Neural cell (in vitro differentiated cells): ENCODE results near the gene KCNMB2. TPM values are rescaled to one million over a fixed set of nuclear protein-coding genes. Genes with fewer than 3 reads are reported as not detected.
A peak's percentile ranks its signal among the peaks of the same experiment; 100 is the strongest.

Experiments
- H2AFZ ChIP-seq: fragments of 200-600, 300-800 bp; sonication (generic), shearing (Covaris generic); 2 replicates; pipeline ENCODE4 v1.6.0; 2014; ENCODE audit warnings: low read depth, mild to moderate bottlenecking, antibody characterized with exemption, low read length, moderate library complexity
- H3F3A ChIP-seq: fragments of 200-600 bp; shearing (Covaris generic); 2 replicates; pipeline ENCODE4 v1.6.1; 2016; ENCODE audit warnings: mild to moderate bottlenecking, moderate library complexity, mixed read lengths, antibody characterized with exemption, low read length; ENCODE audit not compliant: insufficient read depth, poor library complexity, severe bottlenecking
- H3K27ac ChIP-seq: fragments of 200-600, 300-800 bp; sonication (generic), shearing (Covaris generic); 2 replicates; pipeline ENCODE4 v1.5.1; 2014; ENCODE audit warnings: mild to moderate bottlenecking, low read length, moderate library complexity
- H3K27me3 ChIP-seq: fragments of 300-800, 200-600 bp; sonication (generic), shearing (Covaris generic); 2 replicates; pipeline ENCODE4 v1.6.0; 2014; ENCODE audit warnings: mild to moderate bottlenecking, low read depth, low read length, moderate library complexity; ENCODE audit not compliant: insufficient read depth
- H3K36me3 ChIP-seq: fragments of 300-800, 200-600 bp; sonication (generic), shearing (Covaris generic); 2 replicates; pipeline ENCODE4 v1.5.1; 2014; ENCODE audit warnings: mild to moderate bottlenecking, antibody characterized with exemption, low read length, moderate library complexity; ENCODE audit not compliant: insufficient read depth
- H3K4me2 ChIP-seq: fragments of 300-800, 200-600 bp; sonication (generic), shearing (Covaris generic); 2 replicates; pipeline ENCODE4 v1.6.0; 2014; ENCODE audit warnings: mild to moderate bottlenecking, low read length
- H3K4me3 ChIP-seq: fragments of 300-800, 200-600 bp; sonication (generic), shearing (Covaris generic); 2 replicates; pipeline ENCODE4 v1.5.1; 2014; ENCODE audit warnings: mild to moderate bottlenecking, low read length, moderate library complexity
- H3K79me2 ChIP-seq: fragments of 200-600 bp; shearing (Covaris generic); replicated peaks from 2 replicates; pipeline ENCODE4 v1.6.0; 2014; ENCODE audit warnings: mild to moderate bottlenecking, low read length, moderate library complexity; ENCODE audit not compliant: insufficient read depth
- H3K9ac ChIP-seq: fragments of 300-800, 200-600 bp; sonication (generic), shearing (Covaris generic); 2 replicates; pipeline ENCODE4 v1.6.1; 2016; ENCODE audit warnings: mild to moderate bottlenecking, low read length, mixed read lengths
- H3K9me2 ChIP-seq: fragments of 200-600 bp; shearing (Covaris generic); 2 replicates; pipeline ENCODE4 v1.6.1; 2016; ENCODE audit warnings: mild to moderate bottlenecking, low read length, mixed read lengths; ENCODE audit not compliant: insufficient read depth
- H3K9me3 ChIP-seq: fragments of 200-600, 300-800 bp; sonication (generic), shearing (Covaris generic); 2 replicates; pipeline ENCODE4 v1.6.1; 2016; ENCODE audit warnings: mild to moderate bottlenecking, mixed run types, low read length, moderate library complexity, mixed read lengths
- H4K20me1 ChIP-seq: fragments of 200-600 bp; shearing (Covaris generic); 2 replicates; pipeline ENCODE4 v1.6.1; 2016; ENCODE audit warnings: mild to moderate bottlenecking, mixed run types; ENCODE audit not compliant: insufficient read depth
- EP300 ChIP-seq: fragments of 450-650 bp; conservative IDR thresholded peaks from 2 replicates; pipeline ENCODE4 v1.6.1; 2014; ENCODE audit warnings: antibody characterized with exemption, mild to moderate bottlenecking, moderate library complexity; ENCODE audit not compliant: poor library complexity, severe bottlenecking
- EZH2 ChIP-seq: fragments of 200-600, 300-800 bp; shearing (Covaris generic), sonication (generic); IDR thresholded peaks from 2 replicates; pipeline ENCODE4 v1.6.1; 2014; ENCODE audit warnings: antibody characterized with exemption, low read length, borderline replicate concordance, mild to moderate bottlenecking; ENCODE audit not compliant: insufficient read depth, poor library complexity, severe bottlenecking
- MXI1 ChIP-seq: fragments of 450-650 bp; conservative IDR thresholded peaks from 2 replicates; pipeline ENCODE4 v1.6.1; 2014; ENCODE audit warnings: antibody characterized with exemption, mild to moderate bottlenecking; ENCODE audit not compliant: poor library complexity, severe bottlenecking
- POLR2AphosphoS5 ChIP-seq: IDR thresholded peaks from 2 replicates; pipeline ENCODE4 v1.6.1; 2012
- RAD21 ChIP-seq: fragments of 450-650 bp; conservative IDR thresholded peaks from 2 replicates; pipeline ENCODE4 v1.6.1; 2014; ENCODE audit warnings: antibody characterized with exemption, mild to moderate bottlenecking, moderate library complexity
- SMC3 ChIP-seq: fragments of 450-650 bp; conservative IDR thresholded peaks from 2 replicates; pipeline ENCODE4 v1.6.1; 2014; ENCODE audit warnings: antibody characterized with exemption, mild to moderate bottlenecking, moderate library complexity; ENCODE audit not compliant: poor library complexity
- TAF1 ChIP-seq: IDR thresholded peaks from 2 replicates; pipeline ENCODE4 v1.6.1; 2012; ENCODE audit warnings: low read depth
- polyA plus RNA-seq: library from polyadenylated mRNA; depleted of rRNA; stranded (reverse); fragments of >200 nt; gene quantifications from 2 replicates; pipeline ENCODE4 v1.2.3, GENCODE V29; 2014
- TF ChIP-seq, protein P1 (sequence below): IDR thresholded peaks from 2 replicates; pipeline ENCODE4 v1.6.1; 2012; ENCODE audit warnings: borderline replicate concordance
- TF ChIP-seq, protein P2 (sequence below): fragments of 450-650 bp; IDR thresholded peaks from 2 replicates; pipeline ENCODE4 v1.5.1; 2014; ENCODE audit warnings: antibody characterized with exemption, mild to moderate bottlenecking, moderate library complexity; ENCODE audit not compliant: poor library complexity, severe bottlenecking

Gene KCNMB2
- polyA plus RNA-seq, 1 donor from 2014 or later: 0.93 TPM

DNA sequence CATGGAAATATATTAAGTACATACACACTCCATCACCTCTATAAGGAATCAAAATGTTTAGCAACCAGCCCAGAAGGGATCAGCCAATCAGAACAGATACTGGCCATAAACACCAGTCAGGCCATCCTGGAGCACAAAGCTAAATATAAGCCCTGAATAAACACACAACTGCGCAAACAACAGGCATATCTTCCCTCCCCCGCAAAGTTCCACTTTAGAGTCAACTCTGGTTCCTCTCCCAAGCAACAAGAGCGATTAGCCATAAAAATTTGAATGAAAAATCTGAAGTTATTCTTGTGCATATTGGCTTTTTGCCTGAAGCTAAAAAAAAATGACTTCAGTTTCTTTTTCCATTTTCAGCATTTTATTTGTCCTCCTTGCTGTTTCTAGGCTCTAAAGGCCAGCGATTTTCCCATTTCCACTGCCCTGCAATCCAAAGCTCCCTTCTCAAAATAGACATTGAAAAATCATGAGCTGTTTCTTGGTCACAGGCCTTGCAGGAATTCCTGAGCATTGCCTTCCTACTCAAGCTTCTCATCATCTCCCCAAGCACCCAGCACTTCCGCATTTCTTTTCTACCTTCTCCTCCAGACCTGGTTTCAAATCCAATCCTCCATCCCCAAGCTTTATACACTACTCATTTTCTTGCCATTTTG lies 287.5 kb downstream of the KCNMB2 start:
- H3K27ac ChIP-seq: peak overlapping the region; percentile 54
- H3K4me2 ChIP-seq: no peak overlapping the region
- no peak overlapping the region for H3K4me3 ChIP-seq
- H3K9me3 ChIP-seq: no peaks in the 10 kb centered on the region
- no peaks in the 10 kb centered on the region for H4K20me1 ChIP-seq
- H3K36me3 ChIP-seq: no peaks in the 10 kb centered on the region
- H3K79me2 ChIP-seq: no peaks in the 10 kb centered on the region
- TF ChIP-seq EZH2: no peak
- no peak for TF ChIP-seq TAF1
- TF ChIP-seq SMC3: no peak
- TF ChIP-seq MXI1: no peak
- TF ChIP-seq RAD21: no peak
- TF ChIP-seq, protein P1, sequence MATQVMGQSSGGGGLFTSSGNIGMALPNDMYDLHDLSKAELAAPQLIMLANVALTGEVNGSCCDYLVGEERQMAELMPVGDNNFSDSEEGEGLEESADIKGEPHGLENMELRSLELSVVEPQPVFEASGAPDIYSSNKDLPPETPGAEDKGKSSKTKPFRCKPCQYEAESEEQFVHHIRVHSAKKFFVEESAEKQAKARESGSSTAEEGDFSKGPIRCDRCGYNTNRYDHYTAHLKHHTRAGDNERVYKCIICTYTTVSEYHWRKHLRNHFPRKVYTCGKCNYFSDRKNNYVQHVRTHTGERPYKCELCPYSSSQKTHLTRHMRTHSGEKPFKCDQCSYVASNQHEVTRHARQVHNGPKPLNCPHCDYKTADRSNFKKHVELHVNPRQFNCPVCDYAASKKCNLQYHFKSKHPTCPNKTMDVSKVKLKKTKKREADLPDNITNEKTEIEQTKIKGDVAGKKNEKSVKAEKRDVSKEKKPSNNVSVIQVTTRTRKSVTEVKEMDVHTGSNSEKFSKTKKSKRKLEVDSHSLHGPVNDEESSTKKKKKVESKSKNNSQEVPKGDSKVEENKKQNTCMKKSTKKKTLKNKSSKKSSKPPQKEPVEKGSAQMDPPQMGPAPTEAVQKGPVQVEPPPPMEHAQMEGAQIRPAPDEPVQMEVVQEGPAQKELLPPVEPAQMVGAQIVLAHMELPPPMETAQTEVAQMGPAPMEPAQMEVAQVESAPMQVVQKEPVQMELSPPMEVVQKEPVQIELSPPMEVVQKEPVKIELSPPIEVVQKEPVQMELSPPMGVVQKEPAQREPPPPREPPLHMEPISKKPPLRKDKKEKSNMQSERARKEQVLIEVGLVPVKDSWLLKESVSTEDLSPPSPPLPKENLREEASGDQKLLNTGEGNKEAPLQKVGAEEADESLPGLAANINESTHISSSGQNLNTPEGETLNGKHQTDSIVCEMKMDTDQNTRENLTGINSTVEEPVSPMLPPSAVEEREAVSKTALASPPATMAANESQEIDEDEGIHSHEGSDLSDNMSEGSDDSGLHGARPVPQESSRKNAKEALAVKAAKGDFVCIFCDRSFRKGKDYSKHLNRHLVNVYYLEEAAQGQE: no peak
- no peak for TF ChIP-seq POLR2AphosphoS5
- TF ChIP-seq, protein P2, sequence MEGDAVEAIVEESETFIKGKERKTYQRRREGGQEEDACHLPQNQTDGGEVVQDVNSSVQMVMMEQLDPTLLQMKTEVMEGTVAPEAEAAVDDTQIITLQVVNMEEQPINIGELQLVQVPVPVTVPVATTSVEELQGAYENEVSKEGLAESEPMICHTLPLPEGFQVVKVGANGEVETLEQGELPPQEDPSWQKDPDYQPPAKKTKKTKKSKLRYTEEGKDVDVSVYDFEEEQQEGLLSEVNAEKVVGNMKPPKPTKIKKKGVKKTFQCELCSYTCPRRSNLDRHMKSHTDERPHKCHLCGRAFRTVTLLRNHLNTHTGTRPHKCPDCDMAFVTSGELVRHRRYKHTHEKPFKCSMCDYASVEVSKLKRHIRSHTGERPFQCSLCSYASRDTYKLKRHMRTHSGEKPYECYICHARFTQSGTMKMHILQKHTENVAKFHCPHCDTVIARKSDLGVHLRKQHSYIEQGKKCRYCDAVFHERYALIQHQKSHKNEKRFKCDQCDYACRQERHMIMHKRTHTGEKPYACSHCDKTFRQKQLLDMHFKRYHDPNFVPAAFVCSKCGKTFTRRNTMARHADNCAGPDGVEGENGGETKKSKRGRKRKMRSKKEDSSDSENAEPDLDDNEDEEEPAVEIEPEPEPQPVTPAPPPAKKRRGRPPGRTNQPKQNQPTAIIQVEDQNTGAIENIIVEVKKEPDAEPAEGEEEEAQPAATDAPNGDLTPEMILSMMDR: no peak
- TF ChIP-seq EP300: no peak
- H3F3A ChIP-seq: peaks cover 6% of the 10 kb centered on the region
- H2AFZ ChIP-seq: no peak overlapping the region
- H3K27me3 ChIP-seq: no peaks in the 10 kb centered on the region
- H3K9me2 ChIP-seq: no peaks in the 10 kb centered on the region
- H3K9ac ChIP-seq: no peak overlapping the region

DNA sequence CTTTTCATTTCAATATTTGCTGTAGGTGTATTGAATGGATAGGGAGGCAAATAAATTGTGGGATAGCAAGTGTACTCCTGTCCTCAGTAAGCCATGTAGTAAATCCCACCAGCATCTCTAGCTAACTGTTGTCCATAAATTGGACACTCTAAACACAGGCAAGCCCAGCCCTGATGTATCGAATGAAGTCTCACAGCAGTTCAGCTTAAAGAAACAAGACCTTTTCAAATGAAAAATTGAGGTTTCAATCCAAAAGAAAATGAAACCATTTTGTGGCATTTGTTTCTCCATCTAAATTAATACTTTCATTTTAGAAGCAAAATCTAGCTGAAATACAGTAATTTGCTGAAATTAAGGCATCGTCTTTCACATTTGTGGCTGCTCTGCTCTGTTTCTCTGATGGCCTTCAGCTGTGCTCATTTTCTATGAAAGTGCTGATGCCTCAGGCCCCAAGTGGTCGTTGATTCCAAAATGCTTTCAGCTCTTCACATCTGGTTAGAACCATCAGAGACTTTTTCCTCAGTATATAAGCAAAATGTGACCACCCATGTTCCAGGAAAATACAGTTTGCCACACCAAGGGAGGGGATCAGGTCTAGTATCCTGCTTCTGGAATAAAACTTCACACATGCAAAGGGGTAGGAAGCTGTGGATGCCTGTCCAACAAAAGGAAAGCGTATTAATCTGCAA lies 290.3 kb downstream of the KCNMB2 start:
- Histone ChIP-seq H3K27me3 (no peaks in the 10 kb centered on the region), H2AFZ (no peak overlapping the region), H3F3A (peaks cover 6% of the 10 kb centered on the region), H3K27ac (no peak overlapping the region), H4K20me1 (no peaks in the 10 kb centered on the region), H3K9ac (no peak overlapping the region), H3K4me2 (no peak overlapping the region), H3K4me3 (no peak overlapping the region), H3K9me2 (no peaks in the 10 kb centered on the region), H3K79me2 (no peaks in the 10 kb centered on the region), H3K36me3 (no peaks in the 10 kb centered on the region), H3K9me3 (no peaks in the 10 kb centered on the region)
- TF ChIP-seq MXI1 (no peak), SMC3 (no peak), POLR2AphosphoS5 (no peak)
- TF ChIP-seq, protein P1: no peak
